Measurements from ENCODE around the gene HNF1B.
A peak's percentile ranks its signal among the peaks of the same experiment; 100 is the strongest.

HNF1B gene

GRCh38 chr17:37759014-37759637 lies 14.3 kb upstream of the HNF1B start:
- DNase-seq: no peak

GRCh38 chr17:37756051-37756450 lies 11.2 kb upstream of the HNF1B start:
- DNase-seq: no peak

GRCh38 chr17:37755455-37755854 lies 10.6 kb upstream of the HNF1B start:
- DNase-seq: no peak

- no peak for DNase-seq
These were observed 9.5 kb upstream of the HNF1B start for GRCh38 chr17:37754363-37754762.

GRCh38 chr17:37752482-37752881 lies 7.6 kb upstream of the HNF1B start:
- no peak for DNase-seq

GRCh38 chr17:37750768-37751475 lies 6.1 kb upstream of the HNF1B start:
- no peak for DNase-seq

- DNase-seq: no peak
These were observed 5.4 kb upstream of the HNF1B start for GRCh38 chr17:37750292-37750691.

- no peak for DNase-seq
These were observed 2.4 kb upstream of the HNF1B start for GRCh38 chr17:37747222-37747621.

GRCh38 chr17:37746617-37747016 lies 1.8 kb upstream of the HNF1B start:
- no peak for DNase-seq

GRCh38 chr17:37745801-37746426 lies 1.1 kb upstream of the HNF1B start:
- DNase-seq: no peak

GRCh38 chr17:37744633-37744927 lies 279 bp downstream of the HNF1B start:
- no peak for DNase-seq

GRCh38 chr17:37743875-37744632 lies 805 bp downstream of the HNF1B start:
- DNase-seq: peak; percentile 17 to 18

GRCh38 chr17:37743612-37743874 lies 1.3 kb downstream of the HNF1B start:
- DNase-seq: no peak

- DNase-seq: peak in 1 of 2 experiments; percentile 14
These were observed 1.9 kb downstream of the HNF1B start for GRCh38 chr17:37742762-37743611.

- DNase-seq: peak in 1 of 2 experiments; percentile 14
These were observed 2.6 kb downstream of the HNF1B start for GRCh38 chr17:37742116-37742761.

GRCh38 chr17:37741341-37742115 lies 3.3 kb downstream of the HNF1B start:
- no peak for DNase-seq

GRCh38 chr17:37740915-37741314 lies 3.9 kb downstream of the HNF1B start:
- no peak for DNase-seq

- no peak for DNase-seq
These were observed 6.9 kb downstream of the HNF1B start for GRCh38 chr17:37737971-37738370.

- DNase-seq: no peak
These were observed 7.8 kb downstream of the HNF1B start for GRCh38 chr17:37737081-37737480.

- DNase-seq: no peak
These were observed 8.4 kb downstream of the HNF1B start for GRCh38 chr17:37736428-37736827.

GRCh38 chr17:37735165-37735564 lies 9.7 kb downstream of the HNF1B start:
- DNase-seq: no peak

GRCh38 chr17:37732316-37732715 lies 12.5 kb downstream of the HNF1B start:
- DNase-seq: no peak

All from activated CD4-positive, alpha-beta T cell treated with anti-CD3 and anti-CD28 coated beads, Interleukin-2, amount 50 U/mL, for 48 hours (primary cell).